Measurements from ENCODE around the gene CARS2. TPM values are rescaled to one million over a fixed set of nuclear protein-coding genes. Genes with fewer than 3 reads are reported as not detected.
"Not testable (repeated sequence)": the region's sequence is repeated elsewhere in the genome, so short reads cannot be mapped to it uniquely, and the experiment has no call there.

The CARS2 gene
- total RNA-seq, 2 donors from 2014 or later = 44.2 to 93.4 TPM

DNA sequence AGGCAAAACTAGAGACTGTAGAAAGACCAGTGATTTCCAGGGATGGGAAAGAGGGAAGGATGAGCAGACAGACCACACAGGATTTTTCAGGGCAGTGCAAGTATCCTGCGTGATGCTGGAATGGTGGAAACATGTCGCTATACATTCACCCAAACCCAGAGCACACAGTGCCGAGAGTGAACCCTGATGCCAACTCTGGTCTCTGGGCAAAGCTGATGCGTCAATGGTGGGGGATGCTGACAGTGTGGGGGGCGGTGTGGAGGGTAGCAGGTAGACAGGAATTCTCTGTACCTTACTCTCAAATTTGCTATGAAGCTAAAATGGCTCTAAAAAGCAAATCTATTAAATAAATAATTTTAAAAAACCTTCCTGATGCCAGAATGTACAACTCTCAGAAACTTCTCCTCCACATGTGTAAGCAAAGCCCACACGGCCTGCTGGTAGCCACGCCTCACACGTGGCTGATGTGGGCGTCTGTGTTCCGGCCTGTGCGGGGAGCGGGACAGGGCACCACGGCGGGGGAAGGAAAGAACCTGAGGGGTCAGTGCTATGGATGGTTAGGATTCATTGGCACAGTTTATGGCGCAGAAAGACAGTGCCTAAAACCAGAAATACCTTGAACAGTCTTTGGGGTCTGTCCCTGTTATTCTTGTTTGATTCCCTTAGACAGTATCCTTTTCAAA is 23.9 kb downstream of the CARS2 start:
- peaks cover 5% of the 10 kb centered on the region for H3K4me1 Mint-ChIP-seq
- ATAC-seq (replicated peaks) = no peak
- no peaks in the 10 kb centered on the region for H3K9me3 Mint-ChIP-seq
- no peaks in the 10 kb centered on the region for H3K27me3 Mint-ChIP-seq
- peaks cover 89% of the 10 kb centered on the region for H3K36me3 Mint-ChIP-seq (ENCODE audit: low read depth)
- H3K4me3 Mint-ChIP-seq = no peak overlapping the region
- H3K27ac Mint-ChIP-seq = no peak overlapping the region

DNA sequence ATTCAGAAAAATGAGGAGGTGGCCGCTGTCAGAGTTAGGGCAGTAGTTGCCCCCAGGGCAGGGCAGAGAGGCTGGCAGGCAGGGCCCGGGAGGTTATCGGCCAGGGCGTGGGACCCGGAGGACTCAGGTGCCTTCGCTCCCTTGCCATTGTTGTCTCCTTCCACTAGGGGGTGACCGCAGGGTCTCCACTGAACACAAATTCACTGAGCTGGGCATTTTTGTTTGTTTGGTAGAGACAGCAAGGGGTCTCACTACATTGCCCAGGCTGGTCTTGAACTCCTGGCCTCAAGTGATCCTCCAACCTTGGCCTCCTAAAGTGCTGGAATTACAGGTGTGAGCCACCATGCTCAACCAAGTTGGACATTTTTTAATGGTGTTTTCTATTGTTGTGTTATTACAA is 25.1 kb downstream of the CARS2 start:
- Mint-ChIP-seq H3K36me3 (ENCODE audit: low read depth) (peaks cover 89% of the 10 kb centered on the region), H3K4me1 (peaks cover 16% of the 10 kb centered on the region), H3K4me3 (no peak overlapping the region), H3K27ac (peak overlapping the region; percentile 39), H3K9me3 (no peaks in the 10 kb centered on the region), H3K27me3 (no peaks in the 10 kb centered on the region)
- no peak for ATAC-seq (replicated peaks)

DNA sequence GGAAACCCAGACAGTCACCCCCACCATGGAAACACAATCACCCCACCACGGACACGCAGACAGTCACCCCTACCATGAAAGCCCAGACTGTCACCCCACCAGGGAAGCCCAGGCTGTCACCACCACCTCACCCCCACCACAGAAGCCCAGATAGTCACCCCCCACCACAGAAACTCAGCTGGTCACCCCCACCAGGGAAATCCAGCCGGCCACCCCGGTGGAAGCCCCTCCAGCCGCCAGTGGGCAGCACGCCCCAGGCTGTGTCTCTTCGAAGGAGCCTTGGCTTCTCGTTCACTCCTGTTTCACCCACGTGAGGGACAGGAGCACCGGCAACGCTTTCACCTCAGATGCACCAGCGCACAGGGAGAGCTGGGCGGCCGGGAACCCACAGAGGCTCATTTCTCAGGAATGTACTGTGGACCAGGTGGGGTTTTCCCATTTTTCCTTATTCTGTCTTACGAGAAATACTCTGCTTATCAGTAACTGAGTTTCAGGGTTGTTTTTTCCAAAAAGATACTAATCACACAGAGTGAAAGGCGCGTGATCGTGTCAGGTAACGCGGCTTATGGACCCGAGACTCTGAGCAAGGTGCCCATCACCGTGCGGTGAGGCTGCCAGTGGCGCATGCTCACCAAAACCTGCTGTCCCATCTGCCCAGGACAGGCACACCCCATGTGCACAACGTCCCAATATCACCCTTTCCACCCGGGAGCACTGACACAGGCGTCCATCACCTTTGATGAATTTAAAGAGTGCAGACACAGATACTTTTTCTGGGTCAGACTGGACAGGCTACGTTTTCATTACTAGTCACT is 28.0 kb downstream of the CARS2 start:
- peaks cover 93% of the 10 kb centered on the region for H3K36me3 Mint-ChIP-seq (ENCODE audit: low read depth)
- ATAC-seq (replicated peaks) = peak; percentile 60
- H3K9me3 Mint-ChIP-seq = no peaks in the 10 kb centered on the region
- H3K27me3 Mint-ChIP-seq = no peaks in the 10 kb centered on the region
- peaks cover 11% of the 10 kb centered on the region for H3K4me1 Mint-ChIP-seq
- peak overlapping the region; percentile 29 for H3K4me3 Mint-ChIP-seq
- peak overlapping the region; percentile 81 for H3K27ac Mint-ChIP-seq

DNA sequence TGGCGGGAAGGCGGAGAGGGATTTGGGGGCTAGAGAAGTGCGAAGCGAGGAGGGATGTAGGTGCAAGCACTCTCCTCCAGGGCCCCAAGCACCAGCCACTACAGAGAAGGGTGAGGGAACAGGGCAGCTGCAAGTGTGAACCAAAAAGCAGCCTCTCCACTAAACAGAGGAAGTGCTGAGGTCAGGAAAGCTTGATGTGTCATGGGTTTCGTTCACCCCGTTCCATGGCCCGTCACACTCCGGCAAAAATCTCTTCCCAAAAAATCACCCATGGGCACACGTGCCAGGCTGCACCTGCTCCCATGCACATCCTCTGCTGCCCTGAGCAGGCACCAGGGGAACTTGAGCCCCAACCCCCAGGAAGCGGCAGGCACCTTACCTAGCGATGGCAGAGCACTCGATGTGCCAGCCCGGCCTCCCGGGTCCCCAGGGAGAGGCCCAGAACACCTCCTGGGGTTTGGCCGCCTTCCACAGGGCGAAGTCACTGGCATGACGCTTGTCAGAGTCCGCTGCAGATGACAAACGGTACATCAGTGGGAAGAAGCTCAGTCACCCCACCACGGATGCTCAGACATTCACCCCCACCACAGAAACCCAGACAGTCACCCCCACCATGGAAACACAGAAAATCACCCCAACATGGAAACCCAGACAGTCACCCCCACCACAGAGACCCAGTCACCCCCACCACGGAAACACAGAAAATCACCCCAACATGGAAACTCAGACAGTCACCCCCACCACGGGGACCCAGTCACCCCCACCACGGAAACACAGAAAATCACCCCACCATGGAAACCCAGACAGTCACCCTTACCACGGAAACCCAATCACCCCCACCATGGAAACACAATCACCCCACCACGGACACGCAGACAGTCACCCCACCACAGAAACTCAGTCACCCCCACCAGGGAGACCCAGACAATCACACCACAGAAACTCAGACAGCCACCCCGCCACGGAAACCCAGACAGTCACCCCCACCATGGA is 29.0 kb downstream of the CARS2 start:
- peak overlapping the region; percentile 29 for H3K4me3 Mint-ChIP-seq
- H3K27me3 Mint-ChIP-seq = no peaks in the 10 kb centered on the region
- peak overlapping the region; percentile 81 for H3K27ac Mint-ChIP-seq
- peak; percentile 81 for ATAC-seq (replicated peaks)
- H3K9me3 Mint-ChIP-seq = no peaks in the 10 kb centered on the region
- H3K36me3 Mint-ChIP-seq (ENCODE audit: low read depth) = peaks cover 93% of the 10 kb centered on the region
- H3K4me1 Mint-ChIP-seq = peaks cover 11% of the 10 kb centered on the region

DNA sequence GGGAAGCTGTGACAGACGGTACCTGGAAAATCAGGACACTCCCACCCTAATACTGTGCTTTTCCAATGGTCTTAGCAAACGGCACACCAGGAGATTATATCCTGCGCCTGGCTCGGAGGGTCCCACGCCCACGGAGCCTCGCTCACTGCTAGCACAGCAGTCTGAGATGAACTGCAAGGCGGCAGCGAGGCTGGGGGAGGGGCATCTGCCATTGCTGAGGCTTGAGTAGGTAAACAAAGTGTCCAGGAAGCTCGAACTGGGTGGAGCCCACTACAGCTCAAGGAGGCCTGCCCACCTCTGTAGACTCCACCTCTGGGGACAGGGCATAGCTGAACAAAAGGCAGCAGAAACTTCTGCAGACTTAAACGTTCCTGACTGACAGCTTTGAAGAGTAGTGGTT is 36.1 kb downstream of the CARS2 start:
- H3K4me3 Mint-ChIP-seq; H3K27me3 Mint-ChIP-seq; H3K4me1 Mint-ChIP-seq; ATAC-seq (replicated peaks); H3K27ac Mint-ChIP-seq; H3K9me3 Mint-ChIP-seq: not testable (repeated sequence)
- peaks cover 95% of the 10 kb centered on the region for H3K36me3 Mint-ChIP-seq (ENCODE audit: low read depth)

DNA sequence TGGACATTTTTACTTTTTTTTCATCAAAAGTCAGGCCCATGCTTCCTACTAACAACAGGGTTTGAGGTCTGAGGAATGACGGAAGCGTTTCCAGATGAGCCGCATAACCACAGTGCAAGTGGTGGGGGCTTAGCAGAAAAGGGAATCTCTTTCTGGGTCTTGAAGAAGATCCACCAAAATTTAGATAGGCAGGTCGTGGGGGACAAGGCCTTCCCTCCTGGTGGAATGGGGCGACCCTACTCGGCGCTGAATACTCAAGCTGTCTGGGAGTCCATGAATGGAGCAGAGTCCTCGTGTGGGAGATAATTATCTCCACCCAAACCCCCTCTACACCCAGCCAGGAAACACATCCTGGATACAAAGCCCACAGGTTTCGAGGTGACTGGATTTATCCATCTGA is 36.9 kb downstream of the CARS2 start:
- peaks cover 6% of the 10 kb centered on the region for H3K4me1 Mint-ChIP-seq
- no peak overlapping the region for H3K27ac Mint-ChIP-seq
- H3K36me3 Mint-ChIP-seq (ENCODE audit: low read depth) = peaks cover 89% of the 10 kb centered on the region
- H3K27me3 Mint-ChIP-seq = no peaks in the 10 kb centered on the region
- H3K9me3 Mint-ChIP-seq = no peaks in the 10 kb centered on the region
- no peak overlapping the region for H3K4me3 Mint-ChIP-seq
- no peak for ATAC-seq (replicated peaks)

DNA sequence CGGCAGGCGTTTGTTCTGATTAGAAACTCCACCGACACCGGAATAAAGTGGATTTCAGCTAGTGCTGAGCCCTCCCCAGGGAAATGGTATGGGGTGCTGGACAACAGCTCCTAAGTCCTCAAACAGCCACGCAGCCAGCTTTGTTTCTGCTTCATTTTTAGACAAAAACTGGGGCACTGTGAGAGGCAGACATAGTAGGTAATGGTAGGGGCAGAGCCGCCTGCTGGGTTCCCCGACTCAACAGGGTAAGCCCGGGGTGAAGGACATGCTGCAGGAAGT is 39.7 kb downstream of the CARS2 start:
- Mint-ChIP-seq H3K27me3 (no peaks in the 10 kb centered on the region), H3K36me3 (ENCODE audit: low read depth) (peaks cover 89% of the 10 kb centered on the region)

DNA sequence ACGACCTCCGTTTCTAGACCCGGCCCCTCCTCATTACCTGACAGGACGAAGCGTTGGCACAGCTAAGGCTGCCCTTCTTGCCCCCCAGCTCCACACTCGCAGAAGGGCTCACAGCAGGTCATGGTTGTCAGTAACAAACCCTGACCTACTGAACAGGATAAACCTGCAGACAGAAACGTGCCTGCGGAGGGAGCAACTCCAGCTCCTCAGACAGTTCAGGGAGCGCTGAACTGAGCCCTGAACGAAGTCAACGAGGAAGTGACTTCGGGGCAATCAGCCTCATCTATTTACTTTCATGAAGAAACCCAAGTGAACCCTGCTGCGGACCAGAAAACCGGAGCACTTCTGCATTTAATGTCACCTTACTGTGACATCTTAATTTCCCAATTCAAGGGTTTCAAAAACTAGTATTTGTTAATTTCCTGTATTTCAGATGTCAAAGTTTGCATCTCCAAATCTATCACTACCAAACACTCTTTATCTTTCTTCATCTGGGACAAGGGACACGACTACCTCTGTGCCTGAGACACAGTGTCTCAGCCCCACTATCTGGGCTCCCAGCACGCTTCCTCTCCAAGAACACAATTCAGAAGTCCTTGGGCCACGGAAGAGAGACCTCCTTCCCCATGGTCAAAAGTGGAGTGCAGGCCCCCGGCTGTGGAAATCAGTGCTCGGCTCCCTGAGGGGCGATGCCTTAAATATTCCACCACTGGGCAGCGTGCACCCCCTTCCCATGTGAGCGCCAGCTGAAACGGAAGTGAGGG is 40.2 kb downstream of the CARS2 start:
- peaks cover 2% of the 10 kb centered on the region for H3K4me1 Mint-ChIP-seq
- H3K9me3 Mint-ChIP-seq = peaks cover 4% of the 10 kb centered on the region
- no peaks in the 10 kb centered on the region for H3K27me3 Mint-ChIP-seq
- no peak overlapping the region for H3K4me3 Mint-ChIP-seq
- H3K27ac Mint-ChIP-seq = no peak overlapping the region
- peaks cover 86% of the 10 kb centered on the region for H3K36me3 Mint-ChIP-seq (ENCODE audit: low read depth)
- ATAC-seq (replicated peaks) = no peak

More for the DNA sequence above, 39.7 kb downstream of the CARS2 start:
- Mint-ChIP-seq H3K27ac (no peak overlapping the region), H3K9me3 (peaks cover 2% of the 10 kb centered on the region), H3K4me1 (peaks cover 6% of the 10 kb centered on the region), H3K4me3 (no peak overlapping the region)
- no peak for ATAC-seq (replicated peaks)

DNA sequence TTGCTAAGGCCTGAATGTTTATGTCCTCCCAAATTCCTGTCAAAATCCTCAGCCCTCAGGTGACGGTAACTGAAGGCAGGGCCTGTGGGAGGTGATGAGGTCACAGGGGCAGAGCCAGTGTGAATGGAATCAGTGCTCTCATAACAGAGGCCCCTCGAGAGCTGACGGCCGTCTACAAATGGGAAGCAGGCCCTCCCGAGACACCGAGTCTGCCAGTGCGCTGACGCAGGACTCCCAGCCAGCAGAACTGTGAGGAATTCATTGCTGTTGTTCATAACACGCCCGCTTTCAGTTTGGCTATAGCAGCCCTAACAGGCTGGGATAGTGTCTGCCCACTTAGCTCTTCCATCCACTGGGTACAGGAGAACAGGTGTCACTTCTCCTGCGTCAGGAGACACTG is 41.2 kb downstream of the CARS2 start:
- peaks cover 84% of the 10 kb centered on the region for H3K36me3 Mint-ChIP-seq (ENCODE audit: low read depth)

DNA sequence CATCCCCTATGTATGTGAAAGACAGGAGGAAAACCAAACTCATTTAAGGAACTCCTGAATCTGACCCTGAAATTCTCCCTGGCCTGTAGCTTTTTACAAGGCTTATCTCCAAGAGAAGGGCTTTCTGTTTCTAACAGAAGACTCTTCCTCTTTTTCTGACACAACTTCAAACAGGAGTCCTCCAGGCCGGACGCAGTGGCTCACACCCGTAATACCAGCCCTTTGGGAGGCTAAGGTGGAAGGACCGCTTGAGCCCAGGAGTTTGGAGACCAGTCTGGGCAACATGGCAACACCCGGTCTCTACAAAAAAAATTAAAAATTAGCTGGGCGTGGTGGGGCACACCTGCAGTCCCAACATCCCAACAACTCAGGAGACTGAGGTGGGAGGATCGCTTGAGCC is 41.9 kb downstream of the CARS2 start:
- H3K36me3 Mint-ChIP-seq (ENCODE audit: low read depth) = peaks cover 85% of the 10 kb centered on the region
- H3K27ac Mint-ChIP-seq = no peak overlapping the region
- no peak for ATAC-seq (replicated peaks)
- H3K4me3 Mint-ChIP-seq = no peak overlapping the region
- H3K27me3 Mint-ChIP-seq = no peaks in the 10 kb centered on the region
- peaks cover 5% of the 10 kb centered on the region for H3K4me1 Mint-ChIP-seq
- H3K9me3 Mint-ChIP-seq = peaks cover 4% of the 10 kb centered on the region

More for the DNA sequence above, 41.2 kb downstream of the CARS2 start:
- H3K27ac Mint-ChIP-seq = no peak overlapping the region
- H3K4me1 Mint-ChIP-seq = no peaks in the 10 kb centered on the region
- ATAC-seq (replicated peaks) = no peak
- no peaks in the 10 kb centered on the region for H3K27me3 Mint-ChIP-seq
- H3K4me3 Mint-ChIP-seq = no peak overlapping the region
- peaks cover 4% of the 10 kb centered on the region for H3K9me3 Mint-ChIP-seq

DNA sequence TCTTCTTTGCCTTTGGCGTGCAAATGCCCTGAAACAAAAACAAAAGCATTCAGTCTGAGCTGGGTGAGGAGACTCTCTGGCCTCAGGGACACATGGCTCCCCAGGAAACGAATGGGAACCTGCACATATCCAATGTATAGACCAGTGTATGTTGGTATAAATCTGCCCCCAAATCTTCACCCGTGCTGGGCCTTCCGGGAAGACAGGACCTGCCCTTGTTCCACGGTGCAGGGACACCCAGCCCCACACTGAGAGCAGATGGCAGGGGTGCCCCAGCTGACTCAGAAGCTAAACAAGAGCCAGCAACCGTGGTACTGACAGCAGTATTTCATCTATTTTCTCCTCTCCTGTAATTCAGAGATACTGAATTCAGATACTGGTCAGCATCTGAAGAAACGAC is 42.4 kb downstream of the CARS2 start:
- H3K9me3 Mint-ChIP-seq = peaks cover 4% of the 10 kb centered on the region
- H3K4me3 Mint-ChIP-seq = no peak overlapping the region
- H3K27ac Mint-ChIP-seq = no peak overlapping the region
- peaks cover 82% of the 10 kb centered on the region for H3K36me3 Mint-ChIP-seq (ENCODE audit: low read depth)
- ATAC-seq (replicated peaks) = no peak
- H3K27me3 Mint-ChIP-seq = no peaks in the 10 kb centered on the region
- H3K4me1 Mint-ChIP-seq = peaks cover 6% of the 10 kb centered on the region

DNA sequence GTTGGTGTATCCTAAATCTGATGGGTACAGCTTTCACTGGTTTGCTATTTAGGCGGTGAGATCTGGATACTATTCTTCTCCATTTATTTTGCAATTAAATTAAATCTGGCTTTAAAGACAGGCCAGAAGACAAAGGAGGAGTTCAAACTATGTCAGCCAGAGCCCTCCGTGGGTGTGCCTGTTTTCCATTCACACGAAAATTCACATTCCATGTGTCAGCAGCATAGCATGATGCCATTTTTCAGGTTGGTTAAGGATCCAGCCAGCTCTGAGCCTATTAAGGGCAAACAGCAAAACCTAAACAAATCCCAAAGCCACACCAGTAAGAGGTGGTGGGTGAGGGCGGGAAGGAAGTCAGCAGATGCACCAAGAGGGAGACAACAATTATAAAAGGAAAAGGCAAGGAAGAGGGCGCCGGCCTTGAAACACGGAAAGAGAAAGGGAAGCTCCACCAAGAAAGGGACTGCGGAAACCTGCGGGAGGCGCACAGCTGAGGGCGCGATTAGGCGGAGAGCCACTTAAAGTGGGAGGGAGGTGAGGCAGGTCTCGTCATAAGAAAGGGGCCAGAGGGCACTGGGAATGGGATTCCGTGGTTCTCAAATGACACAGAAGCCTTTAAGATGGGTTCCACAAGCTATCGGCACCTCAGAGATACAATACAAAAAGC is 43.0 kb downstream of the CARS2 start:
- peaks cover 84% of the 10 kb centered on the region for H3K36me3 Mint-ChIP-seq (ENCODE audit: low read depth)
- H3K27ac Mint-ChIP-seq = no peak overlapping the region
- H3K9me3 Mint-ChIP-seq = peaks cover 4% of the 10 kb centered on the region
- ATAC-seq (replicated peaks) = no peak
- no peak overlapping the region for H3K4me3 Mint-ChIP-seq
- no peaks in the 10 kb centered on the region for H3K27me3 Mint-ChIP-seq
- H3K4me1 Mint-ChIP-seq = peaks cover 12% of the 10 kb centered on the region

DNA sequence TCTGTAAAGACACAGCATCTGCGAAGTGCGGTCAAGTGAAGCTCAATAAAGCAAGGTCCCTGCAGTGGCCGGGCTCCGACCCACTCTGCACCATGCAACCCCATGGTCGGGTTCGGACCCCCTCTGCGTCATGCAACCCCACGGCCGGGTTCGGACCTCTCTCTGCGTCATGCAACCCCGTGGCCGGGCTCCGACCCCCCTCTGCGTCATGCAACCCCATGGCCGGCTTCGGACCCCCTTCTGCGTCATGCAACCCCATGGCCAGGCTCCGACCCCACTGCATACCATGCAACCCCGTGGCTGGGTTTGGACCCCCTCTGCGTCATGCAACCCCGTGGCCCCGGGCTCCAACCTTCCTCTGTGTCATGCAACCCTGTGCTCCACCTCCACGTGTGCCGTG is 43.8 kb downstream of the CARS2 start:
- Mint-ChIP-seq H3K9me3 (peaks cover 7% of the 10 kb centered on the region), H3K4me3 (no peak overlapping the region), H3K4me1 (peaks cover 15% of the 10 kb centered on the region), H3K27ac (no peak overlapping the region), H3K27me3 (no peaks in the 10 kb centered on the region), H3K36me3 (ENCODE audit: low read depth) (peaks cover 84% of the 10 kb centered on the region)
- ATAC-seq (replicated peaks) = no peak

Data from activated T-helper 17 cell treated with anti-CD3 and anti-CD28 coated beads, Interleukin-2, amount 50 U/mL, for 72 hours (primary cell).